ENCODE data around the gene ANO7.

Gene ANO7

DNA sequence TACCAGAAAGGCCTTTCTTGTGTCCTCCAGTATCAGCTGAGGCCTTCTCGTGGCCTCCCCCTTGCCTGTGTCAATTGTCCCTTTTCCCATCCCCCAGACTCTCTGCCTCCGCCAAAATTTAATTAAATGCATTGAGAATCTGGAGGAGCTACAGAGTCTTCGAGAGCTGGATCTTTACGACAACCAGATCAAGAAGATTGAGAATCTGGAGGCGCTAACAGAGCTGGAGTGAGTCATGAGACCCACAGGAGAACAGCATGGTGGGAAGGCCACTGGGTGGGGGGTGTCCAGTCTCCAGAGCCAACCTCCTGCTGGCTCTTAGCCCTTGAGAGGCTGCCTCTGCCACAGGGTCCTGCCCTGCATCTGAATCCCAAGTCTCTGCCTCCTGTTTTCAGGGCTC is 29.4 kb upstream of the ANO7 start:
- DNase-seq: no peak

GRCh38 chr2:241160318-241160717 is 28.2 kb upstream of the ANO7 start:
- DNase-seq: no peak

DNA sequence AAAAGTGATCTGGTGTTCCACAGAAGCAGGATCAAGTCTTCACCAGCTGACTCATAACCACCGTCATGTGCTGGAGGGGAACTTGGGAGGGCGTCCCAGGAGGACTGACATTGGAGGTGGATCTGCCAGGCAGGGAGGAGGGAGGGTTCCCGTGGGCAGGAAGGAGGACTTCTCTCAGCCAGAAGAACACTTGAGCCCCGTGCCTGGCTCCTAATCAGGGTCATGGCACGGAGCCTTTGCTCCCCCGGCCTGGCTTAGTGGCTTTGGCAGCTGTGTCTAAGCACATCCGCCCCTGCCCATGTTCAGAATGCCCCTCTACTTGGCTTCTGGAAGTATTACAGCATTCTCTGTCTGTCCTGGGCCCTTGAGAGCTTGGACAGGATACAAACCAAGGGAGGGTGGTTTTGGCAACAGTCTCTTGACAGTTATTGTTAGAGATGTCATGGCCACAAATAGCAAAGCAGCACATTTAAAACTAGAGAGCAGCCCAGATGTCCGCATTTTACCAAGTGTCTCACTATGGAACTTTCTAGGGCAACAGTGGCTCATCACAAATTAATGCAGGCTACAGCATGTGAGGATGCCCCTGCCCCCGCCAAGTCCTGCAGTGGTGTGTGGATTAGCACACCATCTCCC is 26.7 kb upstream of the ANO7 start:
- DNase-seq: no peak

DNA sequence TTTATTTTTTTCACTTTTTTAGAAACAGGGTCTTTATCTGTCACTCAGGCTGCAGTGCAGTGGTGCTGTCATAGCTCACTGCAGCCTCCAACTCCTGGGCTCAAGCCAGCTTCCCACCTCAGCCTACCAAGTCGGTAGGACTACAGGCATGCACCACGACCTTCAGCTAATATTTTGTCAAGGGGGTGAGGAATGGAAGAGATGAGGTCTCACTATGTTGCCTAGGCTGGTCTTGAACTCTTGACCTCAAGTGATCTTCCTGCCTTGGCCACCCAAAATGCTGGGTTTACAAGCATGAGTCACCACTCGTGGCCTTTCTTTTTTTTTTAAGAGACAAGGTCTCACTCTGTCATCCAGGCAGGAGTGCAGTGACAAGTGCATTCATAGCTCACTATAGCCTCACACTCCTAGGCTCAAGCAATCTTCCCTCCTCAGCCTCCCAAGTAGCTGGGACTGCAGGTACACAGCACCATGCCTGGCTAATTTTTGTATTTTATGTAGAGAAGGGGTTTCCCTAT is 24.8 kb upstream of the ANO7 start:
- DNase-seq: no peak

GRCh38 chr2:241168366-241168765 is 20.1 kb upstream of the ANO7 start:
- no peak for DNase-seq

GRCh38 chr2:241173557-241173956 is 14.9 kb upstream of the ANO7 start:
- DNase-seq: no peak

DNA sequence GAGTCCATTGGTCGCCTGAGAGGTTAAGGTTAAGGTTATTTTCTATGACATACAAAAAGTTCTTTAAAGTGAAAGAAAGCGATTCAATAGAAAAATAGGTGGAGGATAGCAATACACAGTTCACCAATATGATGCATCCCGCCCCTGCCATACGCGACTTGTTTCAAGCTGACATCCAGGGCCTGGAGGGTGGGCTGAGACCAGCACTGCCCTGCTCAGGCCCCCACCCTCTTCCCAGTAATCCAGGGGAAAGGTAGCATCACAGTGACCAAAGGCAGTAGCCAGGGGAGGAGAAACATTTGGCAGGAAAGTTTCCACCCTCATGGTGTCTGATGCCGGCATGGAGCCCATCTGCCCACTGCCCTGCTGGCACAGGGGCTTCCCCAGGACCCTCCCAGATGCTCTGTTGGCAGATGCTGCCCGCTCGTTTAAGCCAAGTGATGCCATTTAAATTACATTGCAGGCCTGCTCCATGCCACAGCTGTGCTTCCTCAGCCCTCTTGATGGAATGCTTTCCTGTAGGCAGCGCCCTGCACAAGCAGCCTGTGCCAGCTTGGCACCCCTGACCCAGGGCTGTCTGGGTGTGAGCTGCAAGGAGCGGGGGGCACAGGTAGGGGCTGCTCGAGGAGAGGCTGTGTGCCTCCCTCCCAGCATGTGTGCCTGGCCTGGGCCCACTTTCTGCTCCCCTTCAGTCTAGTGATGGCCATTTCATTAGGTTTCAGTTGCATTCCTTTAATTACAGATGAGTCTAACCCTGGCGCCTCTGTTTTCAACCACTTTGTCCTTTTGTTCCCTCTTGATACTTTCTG is 10.7 kb upstream of the ANO7 start:
- no peak for DNase-seq

DNA sequence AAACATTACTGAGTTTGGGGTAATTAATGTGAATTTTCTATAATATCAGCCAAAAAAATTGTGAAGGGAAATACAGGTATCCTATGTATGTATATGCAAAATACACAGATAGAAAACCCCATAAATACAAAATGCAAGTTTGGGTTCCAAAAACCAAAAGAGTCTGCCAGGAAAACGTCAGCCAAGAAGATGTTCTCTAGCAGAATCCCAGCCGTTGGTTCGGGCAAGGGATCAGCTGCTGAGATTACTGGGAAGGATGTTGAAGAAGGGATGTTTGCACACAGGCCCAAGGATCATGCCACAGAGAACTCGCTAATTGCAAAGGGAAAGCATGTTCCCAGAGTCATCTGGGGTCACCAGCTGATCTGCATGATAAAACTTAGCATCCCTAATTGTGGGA is 9.5 kb upstream of the ANO7 start:
- DNase-seq: no peak

DNA sequence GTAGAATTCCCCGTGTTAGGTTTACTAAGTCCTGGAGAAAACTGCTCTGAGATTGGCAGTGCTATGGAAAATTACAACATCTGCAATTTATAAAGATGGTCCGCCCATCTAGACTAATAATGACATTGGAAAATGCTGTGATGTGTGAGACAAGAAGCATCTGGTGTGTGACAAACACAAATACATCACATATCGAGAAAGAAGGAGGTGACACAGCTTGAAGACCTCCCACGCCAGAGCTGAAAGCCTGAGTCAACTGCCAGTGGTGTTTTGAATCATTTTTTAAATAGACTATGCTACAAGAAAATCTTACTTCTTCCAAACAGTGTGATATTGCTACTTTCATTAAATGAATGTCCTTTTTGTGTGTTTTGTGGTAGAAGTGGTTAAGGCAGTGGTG is 8.6 kb upstream of the ANO7 start:
- no peak for DNase-seq

DNA sequence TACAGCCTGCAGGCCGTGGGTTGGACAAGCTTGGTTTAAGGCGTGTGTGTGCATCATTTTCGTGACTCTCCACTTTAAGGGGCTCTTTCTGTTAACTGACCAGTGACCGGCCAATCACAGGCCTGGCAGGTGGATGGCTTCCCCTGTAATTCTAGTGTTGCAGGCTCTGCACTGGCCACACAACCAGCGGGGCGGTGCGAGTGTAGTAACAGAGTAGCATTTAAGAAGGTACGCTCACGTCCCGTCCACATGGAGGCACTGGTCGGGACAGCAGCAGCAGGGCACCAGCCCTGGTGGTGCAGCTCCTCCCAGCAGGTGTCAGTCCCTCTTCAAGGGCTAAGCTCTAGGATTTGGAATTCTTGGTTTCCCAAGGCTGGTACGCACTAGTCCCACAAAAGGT is 8.0 kb upstream of the ANO7 start:
- DNase-seq: no peak

GRCh38 chr2:241182126-241182525 is 6.4 kb upstream of the ANO7 start:
- DNase-seq: no peak

GRCh38 chr2:241182531-241183133 is 5.8 kb upstream of the ANO7 start:
- no peak for DNase-seq

DNA sequence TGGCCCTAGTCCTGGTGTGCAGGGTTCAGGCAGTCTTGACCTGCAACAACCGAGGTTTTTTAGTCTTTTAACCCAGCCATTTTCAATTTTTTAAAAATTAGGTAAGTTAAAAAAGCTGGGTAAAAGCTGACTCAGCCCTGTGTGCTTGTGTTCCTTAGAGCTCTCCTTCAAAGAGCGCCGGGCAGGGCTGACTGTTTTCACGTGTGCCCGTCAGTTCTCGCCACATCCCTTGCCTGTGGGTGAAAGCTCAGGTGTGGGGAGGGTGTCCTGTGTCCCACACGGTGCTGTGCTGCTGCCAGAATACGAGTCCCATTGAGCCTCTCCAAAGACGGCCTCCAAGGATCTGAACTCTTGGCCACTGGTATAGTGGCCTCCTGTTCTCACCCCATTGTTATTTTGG is 5.3 kb upstream of the ANO7 start:
- DNase-seq: no peak

DNA sequence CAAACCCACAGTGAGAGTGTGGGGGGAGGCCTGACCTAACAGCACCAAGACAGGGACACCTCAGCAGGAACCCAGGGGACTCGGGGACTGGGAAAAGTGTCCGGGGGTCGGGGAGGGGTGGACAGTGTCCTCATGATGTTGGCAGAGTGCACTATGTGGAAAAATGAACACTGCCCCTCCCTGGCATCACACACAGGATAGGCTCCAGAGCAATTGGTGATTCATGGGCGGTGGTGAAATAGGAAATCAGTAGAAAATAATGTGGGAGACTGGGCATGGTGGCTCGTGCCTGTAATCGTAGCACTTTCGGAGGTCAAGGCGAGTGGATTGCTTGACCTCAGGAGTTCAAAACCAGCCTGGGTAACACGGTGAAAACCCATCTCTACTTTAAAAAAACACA is 3.6 kb upstream of the ANO7 start:
- DNase-seq: no peak

DNA sequence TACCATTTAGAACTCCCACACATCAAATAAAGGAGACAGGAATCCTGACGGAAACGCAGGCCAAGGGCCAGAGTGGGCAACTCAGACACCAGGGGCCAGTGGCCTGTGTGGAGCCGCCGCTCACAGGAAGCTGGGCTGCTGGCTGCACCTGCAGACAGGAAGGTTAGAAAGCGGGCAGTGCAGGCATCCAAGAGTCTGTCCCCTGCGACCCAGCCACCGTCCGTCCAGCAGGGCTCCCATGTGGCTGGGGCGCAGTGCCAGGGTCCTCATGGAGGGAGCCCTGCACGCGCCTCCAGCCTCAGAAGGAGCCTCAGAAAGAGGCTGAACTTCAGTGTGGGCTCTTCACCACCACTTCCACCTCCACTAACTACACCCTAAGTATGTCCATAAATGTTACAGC is 2.5 kb upstream of the ANO7 start:
- DNase-seq: no peak

GRCh38 chr2:241187101-241187917 is 1.2 kb upstream of the ANO7 start:
- no peak for DNase-seq

GRCh38 chr2:241187918-241188234 is 601 bp upstream of the ANO7 start:
- DNase-seq: no peak

- no peak for DNase-seq
Measured at GRCh38 chr2:241189093-241189855, 797 bp downstream of the ANO7 start.

GRCh38 chr2:241189856-241190201 is 1.4 kb downstream of the ANO7 start:
- DNase-seq: no peak

DNA sequence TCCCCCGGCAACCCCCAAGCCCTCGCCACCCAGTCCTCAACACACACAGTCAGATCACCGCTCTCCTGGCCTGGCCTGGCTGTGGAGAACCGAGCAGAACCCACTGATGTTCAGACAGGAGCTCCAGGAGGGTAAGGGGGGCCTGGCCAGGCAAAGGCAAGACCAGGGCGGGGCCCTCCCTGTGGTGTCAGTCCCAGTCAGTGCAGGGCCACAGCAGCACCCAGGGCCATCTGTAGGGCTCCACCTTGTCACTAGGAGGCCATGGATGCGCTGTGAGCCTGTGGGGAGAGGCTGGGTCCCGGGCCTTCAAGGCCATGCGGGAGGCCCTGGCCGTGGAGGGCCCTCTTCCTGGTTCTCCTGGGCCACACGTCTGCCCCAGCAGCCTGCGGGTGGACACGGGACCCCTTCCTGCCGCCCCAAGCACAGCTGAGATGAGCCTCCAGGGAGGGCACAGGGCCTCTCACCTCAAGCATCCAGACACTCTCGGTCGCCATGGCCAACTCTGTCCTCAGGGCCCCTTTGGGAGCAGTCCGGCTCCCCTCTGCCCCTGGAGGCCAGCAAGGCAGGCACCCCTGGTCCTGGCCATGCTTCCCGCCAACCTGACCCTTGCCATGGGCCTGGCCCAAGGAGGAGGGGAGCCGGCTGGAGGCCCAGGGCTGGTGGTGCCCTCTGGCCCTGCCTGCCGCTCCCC is 2.0 kb downstream of the ANO7 start:
- no peak for DNase-seq

- DNase-seq: no peak
Measured at GRCh38 chr2:241191081-241191480, 2.6 kb downstream of the ANO7 start.

- DNase-seq: no peak
Measured at GRCh38 chr2:241193271-241193670, 4.8 kb downstream of the ANO7 start.
